ENCODE results near the gene PRICKLE2.
A peak's percentile ranks its signal among the peaks of the same experiment; 100 is the strongest.
"Not testable (repeated sequence)": the region's sequence is repeated elsewhere in the genome, so short reads cannot be mapped to it uniquely, and the experiment has no call there.

The PRICKLE2 gene

GRCh38 chr3:64093825-64094712 is 131.2 kb downstream of the PRICKLE2 start:
- DNase-seq, result peak; percentile 48

GRCh38 chr3:64093211-64093610 is 132.1 kb downstream of the PRICKLE2 start:
- DNase-seq, result no peak

GRCh38 chr3:64091501-64091900 is 133.8 kb downstream of the PRICKLE2 start:
- DNase-seq, result no peak

- DNase-seq, result not testable (repeated sequence)
Observed at GRCh38 chr3:64089386-64089785, 135.9 kb downstream of the PRICKLE2 start.

GRCh38 chr3:64088408-64089205 is 136.7 kb downstream of the PRICKLE2 start:
- DNase-seq, result peak; percentile 80

- DNase-seq, result no peak
Observed at GRCh38 chr3:64086479-64087252, 138.6 kb downstream of the PRICKLE2 start.

- peak; percentile 94 for DNase-seq
Observed at GRCh38 chr3:64084640-64085039, 140.6 kb downstream of the PRICKLE2 start.

- DNase-seq, result no peak
Observed at GRCh38 chr3:64083575-64083974, 141.7 kb downstream of the PRICKLE2 start.

GRCh38 chr3:64082961-64083541 is 142.2 kb downstream of the PRICKLE2 start:
- no peak for DNase-seq

- DNase-seq, result no peak
Observed at GRCh38 chr3:64082411-64082810, 142.9 kb downstream of the PRICKLE2 start.

- DNase-seq, result no peak
Observed at GRCh38 chr3:64081235-64081630, 144.0 kb downstream of the PRICKLE2 start.

- no peak for DNase-seq
Observed at GRCh38 chr3:64080616-64081234, 144.5 kb downstream of the PRICKLE2 start.

- DNase-seq, result peak; percentile 69
Observed at GRCh38 chr3:64079369-64080150, 145.7 kb downstream of the PRICKLE2 start.

- no peak for DNase-seq
Observed at GRCh38 chr3:64078966-64079365, 146.3 kb downstream of the PRICKLE2 start.

- DNase-seq, result no peak
Observed at GRCh38 chr3:64074895-64075679, 150.2 kb downstream of the PRICKLE2 start.

- DNase-seq, result no peak
Observed at GRCh38 chr3:64074060-64074459, 151.2 kb downstream of the PRICKLE2 start.

- no peak for DNase-seq
Observed at GRCh38 chr3:64073158-64073761, 152.0 kb downstream of the PRICKLE2 start.

GRCh38 chr3:64072126-64072525 is 153.1 kb downstream of the PRICKLE2 start:
- no peak for DNase-seq

- no peak for DNase-seq
Observed at GRCh38 chr3:64070704-64071103, 154.6 kb downstream of the PRICKLE2 start.

Measured in fibroblast of skin of right biceps (primary cell).